HG03521 (cell line): Measurements from ENCODE around the gene RNGTT.

ENCODE experiments used
- ATAC-seq: cut with Tn5 transposase; IDR thresholded peaks from one replicate; pipeline ENCODE4 v1.9.1; 2021; ENCODE audit warnings: mild to moderate bottlenecking, moderate library complexity; ENCODE audit not compliant: unreplicated experiment

RNGTT gene

GRCh38 chr6:88616380-88616779 is 347.0 kb downstream of the RNGTT start:
- no peak for ATAC-seq

- ATAC-seq = no peak
Observed at GRCh38 chr6:88614316-88614877, 349.0 kb downstream of the RNGTT start.

- ATAC-seq = no peak
Observed at GRCh38 chr6:88612631-88613030, 350.8 kb downstream of the RNGTT start.

- no peak for ATAC-seq
Observed at GRCh38 chr6:88611721-88612120, 351.7 kb downstream of the RNGTT start.

GRCh38 chr6:88609983-88610382 is 353.4 kb downstream of the RNGTT start:
- no peak for ATAC-seq

- no peak for ATAC-seq
Observed at GRCh38 chr6:88605271-88605670, 358.1 kb downstream of the RNGTT start.

- ATAC-seq = no peak
Observed at GRCh38 chr6:88599571-88599970, 363.8 kb downstream of the RNGTT start.

GRCh38 chr6:88596801-88597200 is 366.6 kb downstream of the RNGTT start:
- no peak for ATAC-seq

GRCh38 chr6:88588938-88589337 is 374.5 kb downstream of the RNGTT start:
- ATAC-seq = no peak

- no peak for ATAC-seq
Observed at GRCh38 chr6:88587150-88587520, 376.3 kb downstream of the RNGTT start.

GRCh38 chr6:88586371-88587149 is 376.9 kb downstream of the RNGTT start:
- ATAC-seq = no peak

- ATAC-seq = no peak
Observed at GRCh38 chr6:88585276-88585692, 378.1 kb downstream of the RNGTT start.

GRCh38 chr6:88584581-88585275 is 378.7 kb downstream of the RNGTT start:
- no peak for ATAC-seq

- no peak for ATAC-seq
Observed at GRCh38 chr6:88577461-88577860, 386.0 kb downstream of the RNGTT start.

GRCh38 chr6:88575536-88575935 is 387.9 kb downstream of the RNGTT start:
- no peak for ATAC-seq

GRCh38 chr6:88574651-88575050 is 388.8 kb downstream of the RNGTT start:
- no peak for ATAC-seq

- no peak for ATAC-seq
Observed at GRCh38 chr6:88574031-88574430, 389.4 kb downstream of the RNGTT start.

GRCh38 chr6:88573561-88573960 is 389.9 kb downstream of the RNGTT start:
- ATAC-seq = no peak

GRCh38 chr6:88572449-88573139 is 390.8 kb downstream of the RNGTT start:
- ATAC-seq = no peak

- no peak for ATAC-seq
Observed at GRCh38 chr6:88569959-88570358, 393.5 kb downstream of the RNGTT start.

GRCh38 chr6:88567696-88568095 is 395.7 kb downstream of the RNGTT start:
- no peak for ATAC-seq
